Measurements from ENCODE around the gene FBRSL1.

DNA sequence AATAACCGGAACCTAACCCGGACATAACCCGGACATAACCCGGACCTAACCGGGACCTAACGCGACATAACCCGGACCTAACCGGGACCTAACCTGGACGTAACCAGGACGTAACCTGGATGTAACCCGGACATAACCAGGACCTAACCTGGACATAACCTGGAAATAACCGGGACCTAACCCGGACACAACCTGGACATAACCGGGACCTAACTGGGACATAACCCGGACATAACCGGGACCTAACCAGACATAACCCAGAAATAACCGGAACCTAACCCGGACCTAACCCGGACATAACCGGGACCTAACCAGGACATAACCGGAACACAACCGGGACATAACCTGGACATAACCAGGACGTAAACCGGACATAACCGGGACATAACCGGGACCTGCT lies 6.7 kb upstream of the FBRSL1 start:
- no peak for TF ChIP-seq CTCF (IDR thresholded peaks at IDR 0.05)
- TF ChIP-seq POLR2A (IDR thresholded peaks at IDR 0.05) = no peak
